HuH-7 (cell line): ENCODE measurements around the gene TMEM144.
"Not testable (repeated sequence)": the region's sequence is repeated elsewhere in the genome, so short reads cannot be mapped to it uniquely, and the experiment has no call there.

Source experiments
- DNase-seq: peaks from one replicate; pipeline ENCODE4 v3.0.0; 2011; ENCODE audit warnings: low spot score

Gene TMEM144

DNA sequence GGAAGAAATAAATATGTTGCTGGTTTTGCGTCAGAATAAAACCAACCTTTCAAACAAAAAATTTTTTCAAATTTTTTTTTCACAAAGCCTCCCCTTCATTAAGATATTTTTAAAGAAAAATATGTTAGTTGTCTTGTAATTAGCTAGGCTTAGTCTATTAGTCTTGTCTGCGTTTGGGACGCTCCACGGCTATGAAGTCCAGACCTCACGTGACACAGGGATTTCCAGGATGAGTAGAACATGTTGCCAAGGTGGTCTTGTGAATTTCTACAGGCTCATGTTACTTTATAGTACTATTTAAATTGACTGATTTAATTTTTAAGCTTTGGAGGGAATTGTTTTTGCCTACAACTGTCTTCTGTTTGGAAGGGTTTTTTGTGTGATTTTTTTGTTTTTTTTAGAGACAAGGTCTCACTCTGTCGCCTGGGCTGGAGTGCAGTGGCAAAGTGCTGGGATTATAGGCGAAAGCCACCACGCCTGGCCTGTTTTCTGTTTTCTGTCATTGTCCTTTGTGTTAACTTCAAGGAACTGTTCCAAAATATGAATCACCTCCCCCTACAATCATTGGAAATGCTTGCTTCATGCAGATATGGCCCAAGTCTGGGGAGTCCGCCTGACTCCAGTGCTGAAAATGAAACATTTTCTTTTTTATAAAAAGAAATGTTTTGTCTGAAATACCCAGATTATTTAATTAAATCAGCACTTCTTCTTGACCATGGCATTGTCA lies 26.2 kb downstream of the TMEM144 start:
- no peak for DNase-seq

DNA sequence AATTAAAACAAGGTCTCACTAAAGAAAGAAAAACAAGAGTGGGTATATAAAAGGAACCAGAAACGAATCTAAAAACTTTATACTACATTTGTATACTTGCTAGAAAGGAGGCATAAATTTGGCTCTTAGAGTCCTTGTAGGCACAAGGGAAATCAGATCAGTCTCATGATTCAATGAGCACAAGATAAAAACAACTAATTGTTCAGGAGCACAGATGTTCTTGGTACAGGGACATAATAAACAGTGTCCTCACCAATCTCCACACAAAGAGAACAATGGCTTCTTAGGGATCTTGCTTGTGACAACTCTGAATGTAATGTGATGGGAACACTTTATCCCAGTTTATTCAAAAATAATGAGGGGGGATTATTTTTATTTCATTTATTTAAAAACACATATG lies 28.3 kb downstream of the TMEM144 start:
- no peak for DNase-seq

DNA sequence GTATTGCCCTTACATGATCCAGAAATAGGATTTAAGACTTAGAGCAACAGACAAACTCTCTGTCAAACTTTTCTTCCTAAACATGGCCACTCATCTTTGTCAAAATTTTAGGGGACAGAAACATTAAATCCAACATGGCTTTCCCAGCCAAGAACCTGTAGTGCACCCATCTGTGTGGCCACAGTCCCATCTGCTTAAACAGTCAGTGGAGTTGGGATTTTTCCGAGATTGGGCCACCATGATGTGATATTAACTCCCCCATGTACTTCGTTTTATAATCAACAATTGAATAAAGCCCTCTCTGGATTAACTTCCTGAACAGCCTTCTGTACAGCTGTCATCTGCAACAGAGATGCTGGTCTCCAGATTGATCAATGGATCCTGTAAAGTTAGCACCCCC lies 28.9 kb downstream of the TMEM144 start:
- no peak for DNase-seq

DNA sequence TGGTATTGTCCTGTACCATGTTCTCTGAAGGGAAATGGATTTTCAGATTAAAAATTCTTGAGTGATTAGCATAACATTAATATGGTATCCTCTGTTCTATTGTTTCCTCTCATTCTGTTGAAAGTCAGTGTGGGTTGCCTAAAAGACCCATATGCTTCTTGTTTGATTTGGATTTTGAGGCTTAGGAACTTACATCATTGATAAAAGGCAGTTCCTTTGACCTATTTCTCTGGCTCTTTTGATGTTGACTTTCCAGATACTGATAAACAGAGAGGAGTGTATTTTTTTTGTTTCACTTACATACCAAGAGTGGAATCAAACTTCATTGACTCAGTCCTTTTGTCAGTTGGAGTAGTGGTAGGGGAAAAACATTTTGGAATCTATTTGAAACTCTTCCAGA lies 32.8 kb downstream of the TMEM144 start:
- DNase-seq, result no peak

DNA sequence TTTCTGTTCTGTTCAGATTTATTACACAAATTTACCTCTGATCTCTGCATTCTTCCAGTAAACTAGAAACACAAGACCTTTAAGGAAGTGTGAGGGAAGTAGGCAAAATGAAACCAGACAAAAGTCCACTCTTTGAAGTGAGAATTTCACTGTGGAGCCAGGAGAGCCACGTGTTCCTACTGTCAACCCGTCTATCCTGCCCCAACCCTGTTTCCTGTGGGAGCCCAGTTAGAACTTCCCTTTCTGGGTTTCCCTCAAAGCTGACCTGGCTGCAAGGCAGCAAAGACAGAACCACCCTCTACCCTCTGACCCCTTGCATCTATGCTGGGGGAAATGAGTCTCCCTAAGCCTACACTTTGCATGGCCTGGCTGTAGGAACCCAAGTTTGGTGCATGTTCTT lies 40.0 kb downstream of the TMEM144 start:
- DNase-seq, result no peak

DNA sequence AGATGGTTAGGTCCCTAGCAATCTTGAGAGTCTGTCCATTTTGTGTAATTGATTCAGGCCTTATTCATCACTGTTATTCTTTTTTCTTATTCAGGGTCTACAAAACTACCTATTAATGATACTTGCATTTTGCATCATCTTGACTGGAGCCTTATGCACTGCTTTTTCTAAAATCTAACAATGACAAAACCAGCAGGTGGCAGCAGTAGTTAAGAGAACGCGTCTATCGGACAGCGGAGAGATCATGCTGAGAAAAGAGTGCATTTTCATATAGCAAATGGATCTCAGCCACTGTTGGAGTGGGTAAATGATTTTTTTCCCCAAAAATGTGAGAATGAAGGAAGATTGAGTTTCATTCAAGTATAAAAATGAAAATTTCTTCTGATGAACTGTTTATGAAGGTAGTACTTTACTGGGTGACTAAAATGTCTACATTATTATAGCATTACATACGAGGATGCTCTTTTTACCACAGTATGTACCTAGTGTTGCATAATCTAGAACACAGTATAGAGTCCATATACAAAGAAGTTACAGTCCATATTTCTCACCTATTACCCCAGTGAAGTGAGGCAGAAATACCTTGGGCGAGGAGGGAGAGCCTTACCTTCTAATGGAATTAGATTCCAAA lies 43.2 kb downstream of the TMEM144 start:
- DNase-seq, result peak; percentile 32

DNA sequence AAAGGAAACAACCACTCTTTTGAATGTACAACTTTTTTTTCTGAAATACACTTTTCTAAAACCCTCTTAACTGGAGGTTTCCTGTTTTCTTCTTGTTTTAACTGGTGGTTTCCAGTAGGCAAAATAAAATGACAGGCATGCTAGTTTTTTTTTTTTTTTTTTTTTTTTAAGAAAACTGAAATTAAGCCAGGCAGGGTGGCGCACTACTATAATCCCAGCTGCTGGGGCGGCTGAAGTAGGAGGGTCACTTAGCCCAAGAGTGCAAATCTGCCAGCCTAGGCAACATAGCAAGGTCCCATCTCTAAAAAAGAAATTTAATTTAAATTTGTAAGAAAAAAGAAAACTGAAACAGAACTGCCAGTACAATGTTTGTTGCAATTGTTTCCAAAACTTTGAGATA lies 44.0 kb downstream of the TMEM144 start:
- no peak for DNase-seq

DNA sequence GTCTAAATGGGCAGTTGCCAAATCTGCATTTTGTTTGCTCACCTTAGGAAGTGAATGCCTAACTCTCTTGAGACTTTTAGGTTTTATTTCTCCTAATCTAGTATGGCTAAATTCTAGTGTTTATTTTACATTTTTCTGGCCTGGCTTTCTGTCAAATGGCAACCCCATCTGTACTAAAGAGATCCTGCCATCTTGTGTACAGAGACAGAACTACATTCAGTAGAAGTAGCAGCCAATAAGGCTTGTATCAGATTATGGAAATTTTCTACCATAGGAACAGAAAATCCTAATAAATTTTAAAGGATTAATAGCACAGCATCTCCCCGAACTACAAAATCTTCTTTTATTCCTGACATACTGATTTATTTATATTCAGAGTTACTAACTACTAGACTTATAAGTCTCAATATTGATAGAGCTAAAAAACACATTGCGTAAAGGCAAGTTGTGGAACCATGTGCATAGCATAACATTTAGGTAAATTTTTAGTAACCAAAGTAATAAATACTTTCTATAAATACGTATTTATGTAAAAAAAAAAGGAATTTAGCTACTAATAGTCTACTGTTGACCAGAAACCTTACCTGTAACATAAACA lies 45.5 kb downstream of the TMEM144 start:
- DNase-seq, result peak; percentile 12

DNA sequence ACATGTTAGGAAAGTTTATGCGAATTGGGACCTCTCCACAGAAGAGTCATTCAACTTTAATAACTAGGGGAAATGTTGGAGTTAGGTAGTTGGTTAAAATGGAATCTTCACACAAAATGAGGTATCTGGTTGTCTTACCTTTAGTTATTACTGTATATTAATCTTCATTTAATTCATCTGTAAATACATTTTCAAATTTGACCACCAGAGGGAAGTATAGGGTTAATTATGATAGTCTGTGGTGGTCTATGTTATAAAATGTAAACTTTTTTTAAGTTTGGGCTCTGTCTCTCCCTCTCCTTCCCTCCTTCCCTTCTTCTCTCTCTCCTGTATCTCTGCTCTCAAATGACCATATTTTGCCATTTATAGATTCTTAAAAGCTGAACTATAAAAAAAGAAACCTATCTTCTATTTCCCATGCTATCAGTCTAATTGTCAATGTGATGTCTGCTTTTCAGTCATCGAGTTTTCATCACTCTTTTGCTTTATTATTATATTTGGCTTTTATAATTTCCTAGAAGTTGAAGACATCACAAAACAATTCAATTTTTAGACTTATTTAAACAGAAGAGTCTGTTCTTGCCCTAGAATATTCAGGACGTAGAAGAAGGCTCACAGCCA lies 49.8 kb downstream of the TMEM144 start:
- DNase-seq, result no peak

DNA sequence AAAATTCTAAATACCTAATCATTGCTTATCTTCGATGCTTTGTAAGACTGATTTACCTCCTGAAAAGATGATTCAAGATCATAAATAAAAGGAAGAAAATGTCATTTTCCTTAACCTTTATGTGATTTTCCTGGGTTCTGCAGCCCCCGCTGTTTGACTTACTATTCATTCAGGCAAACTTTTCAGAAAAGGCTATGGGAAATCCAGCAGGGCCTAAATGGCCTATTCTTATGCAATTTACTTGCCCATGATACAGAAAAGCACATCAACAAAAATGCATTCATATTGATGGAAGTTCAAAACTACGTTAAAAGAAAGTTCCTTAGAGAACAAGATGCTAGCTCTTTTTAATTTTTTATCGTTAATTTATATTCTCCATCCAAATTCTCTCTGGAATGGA lies 51.2 kb downstream of the TMEM144 start:
- no peak for DNase-seq

DNA sequence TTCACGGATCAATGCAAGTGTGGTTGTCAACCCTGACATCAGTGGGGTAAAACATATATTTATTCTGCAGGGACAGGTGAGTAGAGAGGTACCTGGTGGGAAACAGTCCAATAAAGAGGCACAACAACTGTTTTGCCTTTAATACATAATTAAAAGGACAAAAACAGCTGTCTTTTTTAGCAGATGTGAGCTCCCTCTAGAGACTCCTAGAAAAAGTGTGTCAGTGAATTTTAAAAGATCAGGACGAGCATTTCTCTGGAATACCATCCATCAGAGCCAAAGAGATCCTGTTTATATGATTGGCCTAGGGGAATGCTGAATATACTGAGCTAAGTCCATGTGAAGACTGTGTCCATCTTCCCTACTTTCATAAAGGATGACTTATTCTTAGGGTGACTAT lies 58.3 kb downstream of the TMEM144 start:
- DNase-seq, result no peak

DNA sequence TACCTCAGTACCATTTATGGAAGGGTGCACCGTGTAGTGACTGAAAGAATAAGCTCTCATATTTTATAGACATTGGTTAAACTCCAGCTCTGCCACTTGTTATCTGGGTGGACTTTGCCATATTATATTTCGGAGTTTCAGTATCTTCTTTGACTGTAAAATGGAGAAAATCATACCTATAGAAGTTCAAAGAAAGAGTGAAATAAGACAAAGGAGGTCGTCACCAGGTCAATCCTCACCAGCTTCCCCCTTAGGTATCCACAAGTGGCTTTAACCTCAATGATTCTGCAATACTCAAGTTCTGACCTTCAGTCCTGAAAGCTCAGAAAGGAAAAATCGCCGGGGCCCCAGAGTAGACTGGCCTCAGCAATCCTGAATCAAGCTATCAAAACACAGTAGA lies 64.3 kb downstream of the TMEM144 start:
- no peak for DNase-seq

DNA sequence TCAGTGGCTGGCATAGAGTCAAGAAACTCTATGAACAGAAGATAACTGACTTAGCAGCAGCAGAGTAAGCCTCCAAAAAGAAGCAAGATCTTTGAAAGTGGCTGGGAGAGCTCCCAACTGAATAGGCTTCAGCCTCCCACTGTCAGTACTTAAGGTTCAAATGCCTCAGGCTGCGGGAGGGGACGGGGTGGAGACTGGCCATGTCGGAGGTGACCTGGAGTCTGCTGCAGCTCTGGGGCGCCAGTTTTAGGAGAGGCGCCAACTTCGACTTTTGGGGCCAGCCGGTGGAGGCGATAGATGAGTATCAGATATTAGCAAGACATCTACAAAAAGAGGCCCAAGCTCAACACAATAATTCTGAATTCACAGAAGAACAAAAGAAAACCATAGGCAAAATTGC lies 67.3 kb downstream of the TMEM144 start:
- DNase-seq, result no peak

DNA sequence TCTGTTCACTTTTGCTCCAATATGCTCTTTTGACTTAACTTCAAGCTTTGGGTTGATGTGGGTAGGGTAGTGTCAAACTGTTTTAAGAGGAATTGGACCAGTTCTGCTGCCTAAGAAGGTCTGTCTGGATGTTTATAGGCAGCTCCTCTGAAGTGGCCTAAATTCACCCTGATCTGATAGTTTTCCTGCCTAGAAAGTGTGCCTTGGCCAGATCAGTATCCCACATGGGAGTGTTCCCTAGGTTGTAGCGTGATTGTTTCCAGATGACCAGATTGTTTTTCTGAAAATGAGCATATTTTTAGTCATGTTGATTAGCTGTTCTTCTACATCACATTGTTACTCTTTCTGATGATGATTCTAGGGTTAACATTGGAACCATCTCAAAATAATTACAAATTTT lies 68.8 kb downstream of the TMEM144 start:
- DNase-seq, result not testable (repeated sequence)

DNA sequence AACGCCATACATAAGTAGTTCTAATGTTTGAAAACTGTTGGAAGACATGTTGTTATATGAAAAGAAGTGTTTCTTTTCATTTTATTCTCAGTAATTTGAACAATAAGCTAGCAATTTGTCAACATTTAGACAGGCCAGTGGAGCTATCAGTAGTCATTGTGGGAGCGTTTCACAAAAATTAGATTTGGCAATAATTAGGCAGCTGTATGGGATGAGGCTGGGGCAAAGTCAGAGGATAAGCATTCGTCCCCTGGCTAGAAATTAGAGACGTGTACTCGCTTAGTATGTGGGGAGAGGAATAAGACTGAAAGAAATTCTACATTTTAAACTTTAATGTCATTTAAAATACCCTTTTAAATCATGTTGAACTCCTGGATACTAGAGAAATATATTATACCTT lies 70.6 kb downstream of the TMEM144 start:
- no peak for DNase-seq

DNA sequence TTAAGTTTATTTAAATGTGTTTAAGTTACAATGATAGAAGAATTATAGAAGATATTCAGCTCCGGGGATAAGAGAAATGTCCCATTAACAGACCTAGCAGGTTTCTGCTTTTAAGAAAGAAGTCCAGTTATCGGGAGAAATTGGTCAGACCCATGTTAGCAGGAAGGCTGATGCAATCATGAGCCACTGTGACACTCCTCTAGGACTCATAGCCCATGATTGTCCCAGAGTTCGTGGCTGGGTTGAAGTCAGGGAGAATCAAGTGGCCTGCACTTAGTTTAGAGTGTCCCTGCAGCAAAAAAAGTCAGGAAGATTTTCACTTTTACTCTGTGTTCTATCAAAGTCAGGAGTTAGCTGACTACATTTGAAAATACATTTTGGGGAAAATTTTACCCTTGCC lies 72.0 kb downstream of the TMEM144 start:
- DNase-seq, result no peak

DNA sequence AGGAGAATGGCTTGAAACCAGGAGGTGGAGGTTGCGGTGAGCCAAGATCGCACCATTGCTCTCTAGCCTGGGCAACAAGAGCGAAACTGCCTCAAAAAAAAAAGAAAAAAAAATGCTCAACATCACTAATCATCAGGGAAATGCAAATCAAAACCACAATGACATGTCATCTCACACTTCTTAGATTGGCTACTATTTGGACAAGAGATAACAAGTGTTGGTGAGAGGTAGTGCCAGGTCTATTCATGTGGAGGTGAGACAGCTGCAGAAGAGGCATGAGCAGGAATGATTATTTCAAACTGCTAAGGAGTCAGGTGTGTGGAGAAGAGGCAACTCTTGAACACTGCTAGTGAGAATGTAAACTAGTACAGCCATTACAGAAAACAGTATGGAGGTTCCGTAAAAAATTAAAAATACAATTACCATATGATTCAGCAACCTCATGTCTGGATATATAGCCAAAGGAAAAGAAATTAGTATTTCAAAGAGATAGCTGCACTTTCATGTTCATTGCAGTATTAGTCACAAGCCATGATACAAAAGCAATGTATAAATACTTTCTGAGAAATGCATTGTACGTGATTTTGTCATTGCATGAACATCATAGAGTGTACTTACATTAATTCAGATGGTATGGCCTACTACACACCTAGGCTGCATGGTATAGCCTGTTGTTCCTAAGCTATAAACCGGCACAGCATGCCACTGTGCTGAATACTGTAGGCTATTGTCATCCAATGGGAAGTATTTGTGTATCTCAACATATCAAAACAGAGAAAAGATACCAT lies 75.3 kb downstream of the TMEM144 start:
- no peak for DNase-seq

DNA sequence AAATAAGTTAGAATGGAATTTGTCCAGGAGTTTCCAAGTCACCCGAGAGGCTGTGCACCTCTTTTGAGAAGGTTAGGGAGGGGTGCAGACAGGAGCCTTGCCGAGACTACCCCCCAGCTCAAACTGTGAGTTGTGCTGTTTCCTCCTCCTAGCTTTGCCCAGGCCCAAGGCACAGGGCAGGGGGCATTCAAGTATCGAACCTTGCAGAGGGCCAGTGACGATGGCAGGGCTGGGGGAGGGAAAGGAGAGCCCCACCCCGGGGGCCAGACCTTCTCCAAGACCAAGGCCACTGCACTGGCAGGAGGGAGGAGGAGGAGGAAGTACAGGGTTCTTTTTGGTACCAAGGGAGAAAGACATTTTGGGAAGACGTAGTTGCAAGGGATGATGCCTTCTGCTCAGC lies 80.6 kb downstream of the TMEM144 start:
- DNase-seq, result no peak

DNA sequence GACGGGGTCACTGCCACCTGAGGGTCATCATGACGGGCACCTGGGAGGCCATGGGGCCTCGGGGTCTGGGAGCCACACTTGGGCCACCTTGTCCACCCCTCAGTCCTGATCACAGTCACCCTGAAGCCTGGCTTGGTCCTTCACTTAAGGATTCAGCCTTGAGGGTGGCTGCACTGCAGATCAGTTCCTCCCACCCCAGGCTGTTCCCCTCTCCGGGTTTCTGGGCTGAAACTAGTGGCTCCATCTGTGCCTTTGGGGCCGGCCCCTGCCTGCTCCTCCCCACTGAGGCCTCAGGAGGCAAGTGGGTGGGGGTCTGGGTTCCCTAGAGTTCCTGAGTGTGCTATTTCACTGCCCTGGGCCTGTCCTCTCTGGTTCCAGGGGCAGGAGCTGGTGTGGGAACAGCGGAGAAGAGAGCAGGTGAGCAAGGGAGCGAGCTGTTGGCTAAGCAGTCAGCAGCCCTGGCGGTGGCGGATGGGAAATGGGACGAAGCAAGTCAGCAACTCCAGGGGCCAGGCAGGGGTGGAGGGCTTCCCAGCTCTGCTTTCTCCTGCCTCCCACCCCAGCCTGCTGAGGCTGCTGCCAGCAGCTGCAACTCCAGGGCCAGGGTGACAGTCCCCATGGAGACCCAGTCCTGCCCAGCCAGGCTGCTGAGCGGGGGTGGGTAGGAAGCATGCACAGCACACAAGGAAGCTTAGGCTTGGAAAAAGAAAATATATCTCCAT lies 81.2 kb downstream of the TMEM144 start:
- DNase-seq, result no peak

DNA sequence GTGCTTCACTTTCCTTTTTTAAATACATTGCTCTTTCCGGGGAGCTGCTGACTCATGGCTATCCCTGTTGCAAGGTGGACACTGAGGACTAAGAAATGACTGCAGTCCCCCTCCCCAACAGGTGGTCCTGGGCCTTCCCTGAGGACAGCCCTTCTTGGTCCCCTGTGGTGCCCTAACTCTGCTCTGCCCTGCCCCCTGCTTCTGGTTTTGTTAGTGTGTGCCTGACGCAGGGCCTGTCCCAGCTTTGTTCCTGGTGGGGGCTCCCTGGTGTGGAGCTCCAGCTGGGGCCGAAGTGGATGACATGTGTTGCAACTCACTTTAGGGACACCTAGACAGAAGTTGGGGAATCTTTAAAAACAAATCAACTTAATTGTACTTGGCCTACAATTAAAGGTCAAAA lies 81.9 kb downstream of the TMEM144 start:
- DNase-seq, result no peak

DNA sequence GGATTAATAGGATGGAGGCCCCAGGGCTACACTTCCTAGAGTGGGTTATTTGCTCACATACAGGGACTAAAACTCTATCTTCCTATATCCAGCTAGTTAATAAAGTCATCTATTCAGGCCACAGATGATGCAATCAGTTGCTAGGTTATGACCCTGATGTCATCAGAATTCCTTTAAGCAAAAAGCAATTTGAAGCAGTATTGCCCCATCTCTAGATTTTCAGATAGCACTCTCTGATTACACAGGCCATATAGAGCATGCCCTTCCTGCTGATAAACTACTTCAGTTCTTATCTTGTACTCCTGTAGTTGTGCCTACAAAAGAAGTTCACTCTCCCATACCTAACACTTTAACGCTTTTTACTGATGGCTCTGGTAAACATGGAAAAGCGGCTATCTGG lies 84.8 kb downstream of the TMEM144 start:
- DNase-seq, result no peak

DNA sequence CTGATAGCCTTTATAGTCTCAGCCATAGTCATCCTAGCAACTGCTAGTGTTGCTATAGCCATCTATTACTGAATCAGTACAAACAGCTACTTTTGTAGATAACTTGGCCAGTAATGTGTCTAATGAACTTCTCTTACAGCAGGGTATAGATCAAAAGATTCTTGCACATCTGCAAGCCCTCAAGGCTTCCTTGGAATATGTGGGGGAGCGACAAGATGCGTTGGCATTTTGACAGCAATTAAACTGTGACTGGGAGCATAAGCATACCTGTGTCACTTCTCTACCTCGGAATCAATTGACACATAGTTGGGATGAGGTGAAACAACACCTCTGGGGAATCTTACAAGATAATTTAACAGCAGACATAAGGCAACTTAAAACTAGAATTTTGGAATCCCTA lies 87.6 kb downstream of the TMEM144 start:
- no peak for DNase-seq
